HG02623 (cell line): ENCODE results near the gene DNA2.
A peak's percentile ranks its signal among the peaks of the same experiment; 100 is the strongest.

Source experiments
- ATAC-seq: cut with Tn5 transposase; IDR thresholded peaks from one replicate; pipeline ENCODE4 v1.9.1; 2021; ENCODE audit warnings: moderate library complexity; ENCODE audit not compliant: unreplicated experiment

Gene DNA2

GRCh38 chr10:68446179-68446578, 25.6 kb downstream of the DNA2 start:
- no peak for ATAC-seq

- ATAC-seq, result no peak
These were observed 28.8 kb downstream of the DNA2 start for GRCh38 chr10:68442971-68443370.

GRCh38 chr10:68440898-68441297, 30.9 kb downstream of the DNA2 start:
- no peak for ATAC-seq

- no peak for ATAC-seq
These were observed 36.0 kb downstream of the DNA2 start for GRCh38 chr10:68435803-68436202.

GRCh38 chr10:68434657-68435056, 37.1 kb downstream of the DNA2 start:
- no peak for ATAC-seq

GRCh38 chr10:68428396-68429104, 43.2 kb downstream of the DNA2 start:
- no peak for ATAC-seq

GRCh38 chr10:68424454-68425014, 47.2 kb downstream of the DNA2 start:
- no peak for ATAC-seq

- ATAC-seq, result no peak
These were observed 48.3 kb downstream of the DNA2 start for GRCh38 chr10:68423522-68423921.

- ATAC-seq, result no peak
These were observed 52.4 kb downstream of the DNA2 start for GRCh38 chr10:68419376-68419775.

GRCh38 chr10:68408898-68409518, 62.8 kb downstream of the DNA2 start:
- ATAC-seq, result no peak

- ATAC-seq, result peak; percentile 94
These were observed 64.8 kb downstream of the DNA2 start, which contains the start of gene RUFY2 for GRCh38 chr10:68406815-68407548. Gene RUFY2, minus strand, starts transcription at chr10:68407277. Its CDS starts 88 bp downstream, at chr10:68407189.

GRCh38 chr10:68406111-68406814, 65.5 kb downstream of the DNA2 start:
- ATAC-seq, result peak; percentile 25

GRCh38 chr10:68403701-68404100, 68.1 kb downstream of the DNA2 start:
- no peak for ATAC-seq

GRCh38 chr10:68402276-68402675, 69.5 kb downstream of the DNA2 start:
- ATAC-seq, result no peak

- ATAC-seq, result no peak
These were observed 74.8 kb downstream of the DNA2 start for GRCh38 chr10:68397005-68397404.

GRCh38 chr10:68385740-68386139, 86.0 kb downstream of the DNA2 start:
- no peak for ATAC-seq

GRCh38 chr10:68371604-68372003, 100.2 kb downstream of the DNA2 start:
- no peak for ATAC-seq

GRCh38 chr10:68367121-68367520, 104.7 kb downstream of the DNA2 start:
- ATAC-seq, result no peak

GRCh38 chr10:68366600-68366999, 105.2 kb downstream of the DNA2 start:
- no peak for ATAC-seq

GRCh38 chr10:68365611-68366010, 106.2 kb downstream of the DNA2 start:
- ATAC-seq, result no peak
